HepG2 (cell line): Measurements from ENCODE around the gene ZMYND8. TPM values are rescaled to one million over a fixed set of nuclear protein-coding genes. Genes with fewer than 3 reads are reported as not detected.

Experiments
- KLF15 ChIP-seq: sonication (generic); formaldehyde crosslinking; IDR thresholded peaks from 2 replicates; pipeline ENCODE4 v1.8.1; 2023; ENCODE audit warnings: borderline replicate concordance, mild to moderate bottlenecking, inconsistent platforms, missing genetic modification reagents, mixed read lengths
- NR1H2 ChIP-seq: sonication (generic); formaldehyde crosslinking; IDR thresholded peaks from 2 replicates; pipeline ENCODE4 v1.8.1; 2022; ENCODE audit warnings: low read depth, missing genetic modification reagents, borderline replicate concordance
- PAWR ChIP-seq: sonication (generic); formaldehyde crosslinking; IDR thresholded peaks from 2 replicates; pipeline ENCODE4 v1.4.0; 2020; ENCODE audit warnings: missing genetic modification reagents, mild to moderate bottlenecking, borderline replicate concordance
- SKI ChIP-seq: fragments of 450-650 bp; IDR thresholded peaks from one replicate; pipeline ENCODE4 v1.6.1; 2018; ENCODE audit warnings: mild to moderate bottlenecking; ENCODE audit not compliant: partially characterized antibody
- YY1 ChIP-seq: IDR thresholded peaks from 2 replicates; pipeline ENCODE4 v1.6.1; 2011; ENCODE audit warnings: low read length, low read depth, moderate library complexity, mild to moderate bottlenecking; ENCODE audit not compliant: insufficient read depth, insufficient replicate concordance
- ZFY ChIP-seq: sonication (generic); formaldehyde crosslinking; IDR thresholded peaks from 2 replicates; pipeline ENCODE4 v1.4.0; 2020; ENCODE audit warnings: missing genetic modification reagents
- ZNF12 ChIP-seq: sonication (generic); formaldehyde crosslinking; IDR thresholded peaks from 2 replicates; pipeline ENCODE4 v1.5.0; 2020; ENCODE audit warnings: missing genetic modification reagents
- ZNF564 ChIP-seq: sonication (generic); formaldehyde crosslinking; IDR thresholded peaks from 2 replicates; pipeline ENCODE4 v1.8.1; 2023; ENCODE audit warnings: mild to moderate bottlenecking, missing genetic modification reagents
- ZNF605 ChIP-seq: sonication (generic); formaldehyde crosslinking; IDR thresholded peaks from 2 replicates; pipeline ENCODE4 v1.8.0; 2022; ENCODE audit warnings: mild to moderate bottlenecking, missing genetic modification reagents
- ZNF615 ChIP-seq: sonication (generic); formaldehyde crosslinking; IDR thresholded peaks from 2 replicates; pipeline ENCODE4 v1.5.0; 2020; ENCODE audit warnings: mild to moderate bottlenecking, missing genetic modification reagents, borderline replicate concordance
- ZNF629 ChIP-seq: sonication (generic); formaldehyde crosslinking; conservative IDR thresholded peaks from 2 replicates; pipeline ENCODE4 v1.5.0; 2020; ENCODE audit warnings: missing genetic modification reagents
- ZNF660 ChIP-seq: sonication (generic); formaldehyde crosslinking; IDR thresholded peaks from 2 replicates; pipeline ENCODE4 v1.5.1; 2020; ENCODE audit warnings: mild to moderate bottlenecking, low read depth, missing genetic modification reagents, borderline replicate concordance
- ZNF768 ChIP-seq: sonication (generic); formaldehyde crosslinking; IDR thresholded peaks from 2 replicates; pipeline ENCODE4 v1.4.0; 2020; ENCODE audit warnings: missing genetic modification reagents
- polyA plus RNA-seq, 8 experiments: library from polyadenylated mRNA; depleted of rRNA in 3 of 8; stranded (reverse) in 7 of 8; unstranded in 1 of 8; fragments of >200 nt; fragmentation: Illumina TruSeq in 4 of 8; extraction: Trizol in 4 of 8; gene quantifications; 2 replicates each; pipeline versions ENCODE4 v1.2.1 to v1.2.3, GENCODE V29; 2011 to 2016; ENCODE audit warnings: low read depth in 4 of 8, missing spikeins in 1 of 8, mixed read lengths in 1 of 8; ENCODE audit not compliant: insufficient read depth in 1 of 8
- total RNA-seq, 5 experiments: library from RNA; depleted of rRNA; stranded (reverse); fragments of >200 nt; fragmentation: Illumina TruSeq; extraction: Trizol; gene quantifications; 2 replicates each; pipeline ENCODE4 v1.2.3, GENCODE V29; 2016; ENCODE audit warnings: low read depth in 1 of 5
- TF ChIP-seq, protein P1 (sequence below): sonication (generic); formaldehyde crosslinking; IDR thresholded peaks from 2 replicates; pipeline ENCODE4 v1.8.1; 2023; ENCODE audit warnings: mild to moderate bottlenecking, missing genetic modification reagents
- TF ChIP-seq, protein P2 (sequence below): sonication (generic); formaldehyde crosslinking; IDR thresholded peaks from 2 replicates; pipeline ENCODE4 v1.5.1; 2020; ENCODE audit warnings: missing genetic modification reagents, mild to moderate bottlenecking, borderline replicate concordance
- TF ChIP-seq, protein P3 (sequence below): sonication (generic); formaldehyde crosslinking; IDR thresholded peaks from 2 replicates; pipeline ENCODE4 v1.9.0; 2022; ENCODE audit warnings: low read depth, missing genetic modification reagents
- TF ChIP-seq, protein P4 (sequence below): sonication (generic); formaldehyde crosslinking; IDR thresholded peaks from 2 replicates; pipeline ENCODE4 v1.8.1; 2023; ENCODE audit warnings: mild to moderate bottlenecking, missing genetic modification reagents, borderline replicate concordance
- TF ChIP-seq, protein P5 (sequence below): sonication (generic); formaldehyde crosslinking; IDR thresholded peaks from 2 replicates; pipeline ENCODE4 v1.4.0; 2020; ENCODE audit warnings: missing genetic modification reagents, borderline replicate concordance
- TF ChIP-seq, protein P6 (sequence below): sonication (generic); formaldehyde crosslinking; IDR thresholded peaks from 2 replicates; pipeline ENCODE4 v1.4.0; 2020; ENCODE audit warnings: mild to moderate bottlenecking, missing genetic modification reagents, borderline replicate concordance

ZMYND8 gene
- total and polyA plus RNA-seq, 2 of the 13 experiments (the other 11 are each of a cell fraction or from before 2014, with no cell fraction given): 53.9 to 84.7 TPM

DNA sequence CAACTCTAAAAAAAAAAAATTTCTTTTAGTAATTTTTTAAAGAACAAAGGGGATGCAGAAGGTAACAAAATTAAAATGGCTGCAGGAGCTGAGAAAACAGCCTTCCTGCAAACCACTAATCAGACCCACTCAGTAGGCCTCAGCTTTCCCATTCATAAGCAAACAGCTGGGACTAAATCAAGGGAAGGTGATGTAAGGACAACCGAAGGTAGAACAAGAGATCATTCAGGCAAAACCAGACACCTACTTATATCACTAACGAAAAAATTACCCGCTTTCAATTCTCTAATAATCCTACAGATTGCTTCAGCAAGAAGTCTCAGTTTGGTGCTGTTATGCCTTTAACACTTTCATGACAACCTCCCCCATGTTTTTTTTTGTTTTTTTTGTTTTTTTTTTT is 124.0 kb downstream of the ZMYND8 start (continued):
- TF ChIP-seq, protein P1, sequence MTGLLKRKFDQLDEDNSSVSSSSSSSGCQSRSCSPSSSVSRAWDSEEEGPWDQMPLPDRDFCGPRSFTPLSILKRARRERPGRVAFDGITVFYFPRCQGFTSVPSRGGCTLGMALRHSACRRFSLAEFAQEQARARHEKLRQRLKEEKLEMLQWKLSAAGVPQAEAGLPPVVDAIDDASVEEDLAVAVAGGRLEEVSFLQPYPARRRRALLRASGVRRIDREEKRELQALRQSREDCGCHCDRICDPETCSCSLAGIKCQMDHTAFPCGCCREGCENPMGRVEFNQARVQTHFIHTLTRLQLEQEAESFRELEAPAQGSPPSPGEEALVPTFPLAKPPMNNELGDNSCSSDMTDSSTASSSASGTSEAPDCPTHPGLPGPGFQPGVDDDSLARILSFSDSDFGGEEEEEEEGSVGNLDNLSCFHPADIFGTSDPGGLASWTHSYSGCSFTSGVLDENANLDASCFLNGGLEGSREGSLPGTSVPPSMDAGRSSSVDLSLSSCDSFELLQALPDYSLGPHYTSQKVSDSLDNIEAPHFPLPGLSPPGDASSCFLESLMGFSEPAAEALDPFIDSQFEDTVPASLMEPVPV: no peak
- TF ChIP-seq ZNF605 (CRISPR knock-in tag) (0 out of 2 replicates have a peak, but pooled peaks have one; percentile 26), ZNF564 (no peak), ZNF12 (CRISPR knock-in tag) (no peak), KLF15 (CRISPR knock-in tag) (no peak), ZFY (CRISPR knock-in tag) (0 out of 2 replicates have a peak, but pooled peaks have one; percentile 36), ZNF768 (no peak), PAWR (CRISPR knock-in tag) (no peak), ZNF660 (no peak), ZNF629 (peak; percentile 27; the same call in 1 of the 2 replicates), YY1 (peak; percentile 26), SKI (no peak), NR1H2 (CRISPR knock-in tag) (no peak), ZNF615 (CRISPR knock-in tag) (no peak)
- TF ChIP-seq, protein P2, sequence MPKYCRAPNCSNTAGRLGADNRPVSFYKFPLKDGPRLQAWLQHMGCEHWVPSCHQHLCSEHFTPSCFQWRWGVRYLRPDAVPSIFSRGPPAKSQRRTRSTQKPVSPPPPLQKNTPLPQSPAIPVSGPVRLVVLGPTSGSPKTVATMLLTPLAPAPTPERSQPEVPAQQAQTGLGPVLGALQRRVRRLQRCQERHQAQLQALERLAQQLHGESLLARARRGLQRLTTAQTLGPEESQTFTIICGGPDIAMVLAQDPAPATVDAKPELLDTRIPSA (CRISPR knock-in tag): no peak
- TF ChIP-seq, protein P3, sequence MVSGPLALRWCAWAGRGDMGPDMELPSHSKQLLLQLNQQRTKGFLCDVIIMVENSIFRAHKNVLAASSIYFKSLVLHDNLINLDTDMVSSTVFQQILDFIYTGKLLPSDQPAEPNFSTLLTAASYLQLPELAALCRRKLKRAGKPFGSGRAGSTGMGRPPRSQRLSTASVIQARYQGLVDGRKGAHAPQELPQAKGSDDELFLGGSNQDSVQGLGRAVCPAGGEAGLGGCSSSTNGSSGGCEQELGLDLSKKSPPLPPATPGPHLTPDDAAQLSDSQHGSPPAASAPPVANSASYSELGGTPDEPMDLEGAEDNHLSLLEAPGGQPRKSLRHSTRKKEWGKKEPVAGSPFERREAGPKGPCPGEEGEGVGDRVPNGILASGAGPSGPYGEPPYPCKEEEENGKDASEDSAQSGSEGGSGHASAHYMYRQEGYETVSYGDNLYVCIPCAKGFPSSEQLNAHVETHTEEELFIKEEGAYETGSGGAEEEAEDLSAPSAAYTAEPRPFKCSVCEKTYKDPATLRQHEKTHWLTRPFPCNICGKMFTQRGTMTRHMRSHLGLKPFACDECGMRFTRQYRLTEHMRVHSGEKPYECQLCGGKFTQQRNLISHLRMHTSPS (CRISPR knock-in tag): no peak
- TF ChIP-seq, protein P4, sequence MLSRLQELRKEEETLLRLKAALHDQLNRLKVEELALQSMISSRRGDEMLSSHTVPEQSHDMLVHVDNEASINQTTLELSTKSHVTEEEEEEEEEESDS (CRISPR knock-in tag): no peak
- TF ChIP-seq, protein P5, sequence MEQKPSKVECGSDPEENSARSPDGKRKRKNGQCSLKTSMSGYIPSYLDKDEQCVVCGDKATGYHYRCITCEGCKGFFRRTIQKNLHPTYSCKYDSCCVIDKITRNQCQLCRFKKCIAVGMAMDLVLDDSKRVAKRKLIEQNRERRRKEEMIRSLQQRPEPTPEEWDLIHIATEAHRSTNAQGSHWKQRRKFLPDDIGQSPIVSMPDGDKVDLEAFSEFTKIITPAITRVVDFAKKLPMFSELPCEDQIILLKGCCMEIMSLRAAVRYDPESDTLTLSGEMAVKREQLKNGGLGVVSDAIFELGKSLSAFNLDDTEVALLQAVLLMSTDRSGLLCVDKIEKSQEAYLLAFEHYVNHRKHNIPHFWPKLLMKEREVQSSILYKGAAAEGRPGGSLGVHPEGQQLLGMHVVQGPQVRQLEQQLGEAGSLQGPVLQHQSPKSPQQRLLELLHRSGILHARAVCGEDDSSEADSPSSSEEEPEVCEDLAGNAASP: peak; percentile 88; the same call in 1 of the 2 replicates
- TF ChIP-seq, protein P6, sequence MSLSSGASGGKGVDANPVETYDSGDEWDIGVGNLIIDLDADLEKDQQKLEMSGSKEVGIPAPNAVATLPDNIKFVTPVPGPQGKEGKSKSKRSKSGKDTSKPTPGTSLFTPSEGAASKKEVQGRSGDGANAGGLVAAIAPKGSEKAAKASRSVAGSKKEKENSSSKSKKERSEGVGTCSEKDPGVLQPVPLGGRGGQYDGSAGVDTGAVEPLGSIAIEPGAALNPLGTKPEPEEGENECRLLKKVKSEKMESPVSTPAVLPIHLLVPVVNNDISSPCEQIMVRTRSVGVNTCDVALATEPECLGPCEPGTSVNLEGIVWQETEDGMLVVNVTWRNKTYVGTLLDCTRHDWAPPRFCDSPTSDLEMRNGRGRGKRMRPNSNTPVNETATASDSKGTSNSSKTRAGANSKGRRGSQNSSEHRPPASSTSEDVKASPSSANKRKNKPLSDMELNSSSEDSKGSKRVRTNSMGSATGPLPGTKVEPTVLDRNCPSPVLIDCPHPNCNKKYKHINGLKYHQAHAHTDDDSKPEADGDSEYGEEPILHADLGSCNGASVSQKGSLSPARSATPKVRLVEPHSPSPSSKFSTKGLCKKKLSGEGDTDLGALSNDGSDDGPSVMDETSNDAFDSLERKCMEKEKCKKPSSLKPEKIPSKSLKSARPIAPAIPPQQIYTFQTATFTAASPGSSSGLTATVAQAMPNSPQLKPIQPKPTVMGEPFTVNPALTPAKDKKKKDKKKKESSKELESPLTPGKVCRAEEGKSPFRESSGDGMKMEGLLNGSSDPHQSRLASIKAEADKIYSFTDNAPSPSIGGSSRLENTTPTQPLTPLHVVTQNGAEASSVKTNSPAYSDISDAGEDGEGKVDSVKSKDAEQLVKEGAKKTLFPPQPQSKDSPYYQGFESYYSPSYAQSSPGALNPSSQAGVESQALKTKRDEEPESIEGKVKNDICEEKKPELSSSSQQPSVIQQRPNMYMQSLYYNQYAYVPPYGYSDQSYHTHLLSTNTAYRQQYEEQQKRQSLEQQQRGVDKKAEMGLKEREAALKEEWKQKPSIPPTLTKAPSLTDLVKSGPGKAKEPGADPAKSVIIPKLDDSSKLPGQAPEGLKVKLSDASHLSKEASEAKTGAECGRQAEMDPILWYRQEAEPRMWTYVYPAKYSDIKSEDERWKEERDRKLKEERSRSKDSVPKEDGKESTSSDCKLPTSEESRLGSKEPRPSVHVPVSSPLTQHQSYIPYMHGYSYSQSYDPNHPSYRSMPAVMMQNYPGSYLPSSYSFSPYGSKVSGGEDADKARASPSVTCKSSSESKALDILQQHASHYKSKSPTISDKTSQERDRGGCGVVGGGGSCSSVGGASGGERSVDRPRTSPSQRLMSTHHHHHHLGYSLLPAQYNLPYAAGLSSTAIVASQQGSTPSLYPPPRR (CRISPR knock-in tag): no peak
